Hepatocyte (in vitro differentiated cells): Measurements from ENCODE around the gene OR2V2. TPM values are rescaled to one million over a fixed set of nuclear protein-coding genes. Genes with fewer than 3 reads are reported as not detected.

Experiments
- DNase-seq: peaks from one replicate; pipeline ENCODE4 v3.0.0-alpha.2; 2016; ENCODE audit warnings: low spot score
- H2AFZ ChIP-seq: fragments of 200-600 bp; sonication (generic); 2 replicates; pipeline ENCODE4 v1.6.0; 2016; ENCODE audit warnings: antibody characterized with exemption, mild to moderate bottlenecking
- H3K27ac ChIP-seq: fragments of 200-600 bp; sonication (generic); 2 replicates; pipeline ENCODE4 v1.5.1; 2016; ENCODE audit warnings: mild to moderate bottlenecking
- H3K27me3 ChIP-seq: fragments of 200-600 bp; sonication (generic); 2 replicates; pipeline ENCODE4 v1.6.1; 2016
- H3K36me3 ChIP-seq: fragments of 200-600 bp; sonication (generic); replicated peaks from 2 replicates; pipeline ENCODE4 v1.5.1; 2016; ENCODE audit warnings: low read depth; ENCODE audit not compliant: insufficient read depth
- H3K4me1 ChIP-seq: fragments of 200-600 bp; sonication (generic); 2 replicates; pipeline ENCODE4 v1.5.1; 2016; ENCODE audit warnings: mild to moderate bottlenecking, moderate library complexity; ENCODE audit not compliant: insufficient read depth
- H3K4me2 ChIP-seq: fragments of 200-600 bp; sonication (generic); 2 replicates; pipeline ENCODE4 v1.6.0; 2016
- H3K4me3 ChIP-seq: fragments of 200-600 bp; sonication (generic); 2 replicates; pipeline ENCODE4 v1.5.1; 2016; ENCODE audit warnings: mild to moderate bottlenecking
- H3K79me2 ChIP-seq: fragments of 200-600 bp; sonication (generic); 2 replicates; pipeline ENCODE4 v1.6.0; 2017; ENCODE audit warnings: mild to moderate bottlenecking
- H3K9me2 ChIP-seq: fragments of 200-600 bp; sonication (generic); replicated peaks from 2 replicates; pipeline ENCODE4 v1.6.0; 2017; ENCODE audit warnings: mild to moderate bottlenecking; ENCODE audit not compliant: insufficient read depth
- H3K9me3 ChIP-seq: fragments of 200-600 bp; sonication (generic); 2 replicates; pipeline ENCODE4 v1.5.1; 2016; ENCODE audit warnings: low read depth, mild to moderate bottlenecking
- H4K20me1 ChIP-seq: fragments of 200-600 bp; sonication (generic); 2 replicates; pipeline ENCODE4 v1.6.0; 2016; ENCODE audit warnings: mild to moderate bottlenecking; ENCODE audit not compliant: insufficient read depth, poor library complexity, severe bottlenecking
- CTCF ChIP-seq: fragments of 200-600 bp; sonication (generic); IDR thresholded peaks from 2 replicates; pipeline ENCODE4 v1.5.1; 2016; ENCODE audit warnings: antibody characterized with exemption, mild to moderate bottlenecking; ENCODE audit not compliant: poor library complexity
- EZH2 ChIP-seq: fragments of 200-600 bp; sonication (generic); IDR thresholded peaks from 2 replicates; pipeline ENCODE4 v1.6.1; 2016; ENCODE audit warnings: antibody characterized with exemption, mild to moderate bottlenecking, borderline replicate concordance
- EZH2phosphoT487 ChIP-seq: fragments of 200-600 bp; sonication (generic); IDR thresholded peaks from one replicate; pipeline ENCODE4 v1.6.1; 2018; ENCODE audit warnings: antibody characterized with exemption, mild to moderate bottlenecking, low read depth, moderate library complexity; ENCODE audit not compliant: unreplicated experiment, severe bottlenecking
- WGBS: methylation state at CpG from one replicate; pipeline ENCODE4 v1.1.6; 2016; ENCODE audit warnings: low lambda C conversion rate; ENCODE audit errors: missing lambda C conversion rate; 5-methylcytosine and 5-hydroxymethylcytosine counted together
- polyA plus RNA-seq: library from polyadenylated mRNA; unstranded; fragments of >200 nt; fragmentation: Nextera tagmentation; extraction: Ambion mirVana; gene quantifications from 2 replicates; pipeline ENCODE4 v1.2.1, GENCODE V29; 2016
- total RNA-seq: library from RNA; depleted of rRNA; stranded (reverse); fragments of >200 nt; gene quantifications from 2 replicates; pipeline ENCODE4 v1.2.3, GENCODE V29; 2014

Gene OR2V2
- total and polyA plus RNA-seq, 2 experiments from 2014 or later: not detected

- H3K79me2 ChIP-seq: no peaks in the 10 kb centered on the region
- no peaks in the 10 kb centered on the region for H4K20me1 ChIP-seq
- H3K9me2 ChIP-seq: no peaks in the 10 kb centered on the region
- peaks cover 23% of the 10 kb centered on the region for H3K27me3 ChIP-seq
- peaks cover 9% of the 10 kb centered on the region for H3K4me1 ChIP-seq
- H3K4me2 ChIP-seq: no peak overlapping the region
- no peak overlapping the region for H3K4me3 ChIP-seq
- 76% methylated on average over 12 of the region's 12 CpGs for WGBS
- no peaks in the 10 kb centered on the region for H3K36me3 ChIP-seq
- no peak for DNase-seq
- H2AFZ ChIP-seq: no peak overlapping the region
- no peaks in the 10 kb centered on the region for H3K9me3 ChIP-seq
- no peak overlapping the region for H3K27ac ChIP-seq
- TF ChIP-seq EZH2phosphoT487 (no peak), EZH2 (no peak), CTCF (no peak)
These were observed 52.7 kb downstream of the OR2V2 start for GRCh38 chr5:181199881-181200638.

GRCh38 chr5:181200816-181201215, 53.4 kb downstream of the OR2V2 start:
- Histone ChIP-seq H3K9me2 (no peaks in the 10 kb centered on the region), H3K4me2 (no peak overlapping the region), H4K20me1 (no peaks in the 10 kb centered on the region), H3K9me3 (no peaks in the 10 kb centered on the region), H3K27ac (no peak overlapping the region), H3K4me3 (no peak overlapping the region), H3K79me2 (no peaks in the 10 kb centered on the region), H3K27me3 (peaks cover 29% of the 10 kb centered on the region), H2AFZ (no peak overlapping the region), H3K36me3 (no peaks in the 10 kb centered on the region), H3K4me1 (peaks cover 17% of the 10 kb centered on the region)
- TF ChIP-seq CTCF (no peak), EZH2phosphoT487 (no peak), EZH2 (no peak)
- WGBS: 48% methylated on average over 4 of the region's 4 CpGs
- no peak for DNase-seq

- TF ChIP-seq EZH2 (no peak), EZH2phosphoT487 (no peak), CTCF (no peak)
- WGBS: 74% methylated on average over 11 of the region's 11 CpGs
These were observed 55.8 kb downstream of the OR2V2 start for GRCh38 chr5:181203093-181203711.

More at GRCh38 chr5:181203093-181203711, 55.8 kb downstream of the OR2V2 start:
- no peak overlapping the region for H3K4me3 ChIP-seq
- peaks cover 30% of the 10 kb centered on the region for H3K27me3 ChIP-seq
- no peaks in the 10 kb centered on the region for H3K36me3 ChIP-seq
- H2AFZ ChIP-seq: no peak overlapping the region
- peaks cover 20% of the 10 kb centered on the region for H3K4me1 ChIP-seq
- DNase-seq: no peak
- H3K79me2 ChIP-seq: no peaks in the 10 kb centered on the region
- peak overlapping the region; percentile 100 for H3K4me2 ChIP-seq
- no peaks in the 10 kb centered on the region for H3K9me3 ChIP-seq
- H3K27ac ChIP-seq: no peak overlapping the region
- H3K9me2 ChIP-seq: no peaks in the 10 kb centered on the region
- no peaks in the 10 kb centered on the region for H4K20me1 ChIP-seq
